ENCODE measurements around the gene SLC7A1. TPM values are rescaled to one million over a fixed set of nuclear protein-coding genes. Genes with fewer than 3 reads are reported as not detected.

Gene SLC7A1
- total and polyA plus RNA-seq, 2 of the 13 experiments (the other 11 are each of a cell fraction or from before 2014, with no cell fraction given), result 14.5 to 15.3 TPM

- TF ChIP-seq FUBP1 (CRISPR knock-in tag; IDR thresholded peaks at IDR 0.05; ENCODE audit: borderline replicate concordance) (no peak), ONECUT2 (CRISPR knock-in tag; IDR thresholded peaks at IDR 0.05) (no peak), ZNF616 (CRISPR knock-in tag; IDR thresholded peaks at IDR 0.05; ENCODE audit: low read depth) (no peak), FOSL1 (CRISPR knock-in tag; IDR thresholded peaks at IDR 0.05; ENCODE audit: borderline replicate concordance) (peak; percentile 25; the same call in 1 of the 2 replicates), YEATS4 (CRISPR knock-in tag; IDR thresholded peaks at IDR 0.05; ENCODE audit: borderline replicate concordance) (peak; percentile 98), ZNF33A (CRISPR knock-in tag; IDR thresholded peaks at IDR 0.05; ENCODE audit: borderline replicate concordance) (no peak), POGZ (CRISPR knock-in tag; IDR thresholded peaks at IDR 0.05) (0 out of 2 replicates have a peak, but pooled peaks have one; percentile 25), ZSCAN12 (CRISPR knock-in tag; IDR thresholded peaks at IDR 0.05) (0 out of 2 replicates have a peak, but pooled peaks have one; percentile 86), BHLHE40 (IDR thresholded peaks at IDR 0.05; ENCODE audit: low read length) (no peak), U2AF1 (optimal IDR thresholded peaks at IDR 0.05; ENCODE audit: low read depth, low read length) (no peak)
- TF ChIP-seq, protein P1, sequence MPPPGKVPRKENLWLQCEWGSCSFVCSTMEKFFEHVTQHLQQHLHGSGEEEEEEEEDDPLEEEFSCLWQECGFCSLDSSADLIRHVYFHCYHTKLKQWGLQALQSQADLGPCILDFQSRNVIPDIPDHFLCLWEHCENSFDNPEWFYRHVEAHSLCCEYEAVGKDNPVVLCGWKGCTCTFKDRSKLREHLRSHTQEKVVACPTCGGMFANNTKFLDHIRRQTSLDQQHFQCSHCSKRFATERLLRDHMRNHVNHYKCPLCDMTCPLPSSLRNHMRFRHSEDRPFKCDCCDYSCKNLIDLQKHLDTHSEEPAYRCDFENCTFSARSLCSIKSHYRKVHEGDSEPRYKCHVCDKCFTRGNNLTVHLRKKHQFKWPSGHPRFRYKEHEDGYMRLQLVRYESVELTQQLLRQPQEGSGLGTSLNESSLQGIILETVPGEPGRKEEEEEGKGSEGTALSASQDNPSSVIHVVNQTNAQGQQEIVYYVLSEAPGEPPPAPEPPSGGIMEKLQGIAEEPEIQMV (CRISPR knock-in tag; IDR thresholded peaks at IDR 0.05; ENCODE audit: low read depth), result 0 out of 2 replicates have a peak, but pooled peaks have one; percentile 42
- TF ChIP-seq, protein P2, sequence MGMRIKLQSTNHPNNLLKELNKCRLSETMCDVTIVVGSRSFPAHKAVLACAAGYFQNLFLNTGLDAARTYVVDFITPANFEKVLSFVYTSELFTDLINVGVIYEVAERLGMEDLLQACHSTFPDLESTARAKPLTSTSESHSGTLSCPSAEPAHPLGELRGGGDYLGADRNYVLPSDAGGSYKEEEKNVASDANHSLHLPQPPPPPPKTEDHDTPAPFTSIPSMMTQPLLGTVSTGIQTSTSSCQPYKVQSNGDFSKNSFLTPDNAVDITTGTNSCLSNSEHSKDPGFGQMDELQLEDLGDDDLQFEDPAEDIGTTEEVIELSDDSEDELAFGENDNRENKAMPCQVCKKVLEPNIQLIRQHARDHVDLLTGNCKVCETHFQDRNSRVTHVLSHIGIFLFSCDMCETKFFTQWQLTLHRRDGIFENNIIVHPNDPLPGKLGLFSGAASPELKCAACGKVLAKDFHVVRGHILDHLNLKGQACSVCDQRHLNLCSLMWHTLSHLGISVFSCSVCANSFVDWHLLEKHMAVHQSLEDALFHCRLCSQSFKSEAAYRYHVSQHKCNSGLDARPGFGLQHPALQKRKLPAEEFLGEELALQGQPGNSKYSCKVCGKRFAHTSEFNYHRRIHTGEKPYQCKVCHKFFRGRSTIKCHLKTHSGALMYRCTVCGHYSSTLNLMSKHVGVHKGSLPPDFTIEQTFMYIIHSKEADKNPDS (CRISPR knock-in tag; IDR thresholded peaks at IDR 0.05), result no peak
- TF ChIP-seq, protein P3, sequence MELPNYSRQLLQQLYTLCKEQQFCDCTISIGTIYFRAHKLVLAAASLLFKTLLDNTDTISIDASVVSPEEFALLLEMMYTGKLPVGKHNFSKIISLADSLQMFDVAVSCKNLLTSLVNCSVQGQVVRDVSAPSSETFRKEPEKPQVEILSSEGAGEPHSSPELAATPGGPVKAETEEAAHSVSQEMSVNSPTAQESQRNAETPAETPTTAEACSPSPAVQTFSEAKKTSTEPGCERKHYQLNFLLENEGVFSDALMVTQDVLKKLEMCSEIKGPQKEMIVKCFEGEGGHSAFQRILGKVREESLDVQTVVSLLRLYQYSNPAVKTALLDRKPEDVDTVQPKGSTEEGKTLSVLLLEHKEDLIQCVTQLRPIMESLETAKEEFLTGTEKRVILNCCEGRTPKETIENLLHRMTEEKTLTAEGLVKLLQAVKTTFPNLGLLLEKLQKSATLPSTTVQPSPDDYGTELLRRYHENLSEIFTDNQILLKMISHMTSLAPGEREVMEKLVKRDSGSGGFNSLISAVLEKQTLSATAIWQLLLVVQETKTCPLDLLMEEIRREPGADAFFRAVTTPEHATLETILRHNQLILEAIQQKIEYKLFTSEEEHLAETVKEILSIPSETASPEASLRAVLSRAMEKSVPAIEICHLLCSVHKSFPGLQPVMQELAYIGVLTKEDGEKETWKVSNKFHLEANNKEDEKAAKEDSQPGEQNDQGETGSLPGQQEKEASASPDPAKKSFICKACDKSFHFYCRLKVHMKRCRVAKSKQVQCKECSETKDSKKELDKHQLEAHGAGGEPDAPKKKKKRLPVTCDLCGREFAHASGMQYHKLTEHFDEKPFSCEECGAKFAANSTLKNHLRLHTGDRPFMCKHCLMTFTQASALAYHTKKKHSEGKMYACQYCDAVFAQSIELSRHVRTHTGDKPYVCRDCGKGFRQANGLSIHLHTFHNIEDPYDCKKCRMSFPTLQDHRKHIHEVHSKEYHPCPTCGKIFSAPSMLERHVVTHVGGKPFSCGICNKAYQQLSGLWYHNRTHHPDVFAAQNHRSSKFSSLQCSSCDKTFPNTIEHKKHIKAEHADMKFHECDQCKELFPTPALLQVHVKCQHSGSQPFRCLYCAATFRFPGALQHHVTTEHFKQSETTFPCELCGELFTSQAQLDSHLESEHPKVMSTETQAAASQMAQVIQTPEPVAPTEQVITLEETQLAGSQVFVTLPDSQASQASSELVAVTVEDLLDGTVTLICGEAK (IDR thresholded peaks at IDR 0.05), result no peak
- TF ChIP-seq, protein P3 (CRISPR knock-in tag; IDR thresholded peaks at IDR 0.05), result peak; percentile 48
Observed at GRCh38 chr13:29594710-29595379, 643 bp downstream of the SLC7A1 start (continued).
